ENCODE measurements around the gene DEDD2.

DNA sequence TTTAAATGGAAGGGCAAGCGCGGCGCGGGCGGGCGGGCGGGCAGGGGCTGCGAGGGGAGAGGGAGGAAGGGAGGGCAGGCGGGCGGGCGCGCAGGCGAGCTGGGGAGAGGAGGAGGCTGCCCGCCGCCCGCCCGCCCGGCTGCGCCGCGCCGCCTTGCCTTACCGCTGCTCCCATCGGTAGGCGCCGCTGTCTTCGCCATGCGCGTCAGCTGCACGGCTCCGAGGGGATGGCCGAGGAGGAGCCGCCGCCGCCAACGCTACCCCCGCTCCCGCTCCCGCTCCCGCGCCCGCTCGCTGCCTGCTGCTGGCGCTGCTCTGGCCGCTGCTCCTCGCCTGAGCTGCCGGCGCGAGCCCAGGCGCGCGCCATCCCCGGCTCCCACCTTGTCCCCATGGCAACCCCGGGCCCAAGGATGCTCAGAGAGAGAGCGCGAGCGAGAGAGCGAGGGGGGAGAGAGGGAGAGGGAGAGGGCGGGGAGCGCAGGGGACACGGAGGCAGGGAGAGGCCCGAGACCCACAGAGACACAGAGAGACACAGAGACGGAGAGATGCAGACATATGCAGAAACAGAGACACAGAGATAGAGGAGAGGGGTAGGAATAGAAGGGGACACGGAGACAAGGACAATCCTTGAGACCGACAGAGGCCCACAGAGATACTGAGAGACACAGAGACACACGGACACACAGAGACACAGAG is 40.3 kb downstream of the DEDD2 start:
- TF ChIP-seq CTCF (IDR thresholded peaks at IDR 0.05 in 8 of 11, conservative IDR thresholded peaks at IDR 0.05 in 3 of 11), result peak in 6 of 11 experiments; percentile 34 to 74 (median 58)
- TF ChIP-seq POLR2A (IDR thresholded peaks at IDR 0.05), result no peak

All from spleen (tissue), 7 donors.